AG09319 (cell line): ENCODE measurements around the gene CYP26A1.

Experiments used
- DNase-seq: peaks from one replicate; pipeline ENCODE4 v3.0.0-alpha.2; 2010; ENCODE audit warnings: low read depth; ENCODE audit errors: extremely low read depth
- TF ChIP-seq, protein P1 (sequence below): IDR thresholded peaks from 2 replicates; pipeline ENCODE4 v1.5.1; 2011; ENCODE audit warnings: low read depth, mild to moderate bottlenecking, inconsistent platforms, low read length, moderate library complexity

CYP26A1 gene

GRCh38 chr10:93065675-93066543 lies 7.8 kb upstream of the CYP26A1 start:
- TF ChIP-seq, protein P1, sequence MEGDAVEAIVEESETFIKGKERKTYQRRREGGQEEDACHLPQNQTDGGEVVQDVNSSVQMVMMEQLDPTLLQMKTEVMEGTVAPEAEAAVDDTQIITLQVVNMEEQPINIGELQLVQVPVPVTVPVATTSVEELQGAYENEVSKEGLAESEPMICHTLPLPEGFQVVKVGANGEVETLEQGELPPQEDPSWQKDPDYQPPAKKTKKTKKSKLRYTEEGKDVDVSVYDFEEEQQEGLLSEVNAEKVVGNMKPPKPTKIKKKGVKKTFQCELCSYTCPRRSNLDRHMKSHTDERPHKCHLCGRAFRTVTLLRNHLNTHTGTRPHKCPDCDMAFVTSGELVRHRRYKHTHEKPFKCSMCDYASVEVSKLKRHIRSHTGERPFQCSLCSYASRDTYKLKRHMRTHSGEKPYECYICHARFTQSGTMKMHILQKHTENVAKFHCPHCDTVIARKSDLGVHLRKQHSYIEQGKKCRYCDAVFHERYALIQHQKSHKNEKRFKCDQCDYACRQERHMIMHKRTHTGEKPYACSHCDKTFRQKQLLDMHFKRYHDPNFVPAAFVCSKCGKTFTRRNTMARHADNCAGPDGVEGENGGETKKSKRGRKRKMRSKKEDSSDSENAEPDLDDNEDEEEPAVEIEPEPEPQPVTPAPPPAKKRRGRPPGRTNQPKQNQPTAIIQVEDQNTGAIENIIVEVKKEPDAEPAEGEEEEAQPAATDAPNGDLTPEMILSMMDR, result no peak
- no peak for DNase-seq

DNA sequence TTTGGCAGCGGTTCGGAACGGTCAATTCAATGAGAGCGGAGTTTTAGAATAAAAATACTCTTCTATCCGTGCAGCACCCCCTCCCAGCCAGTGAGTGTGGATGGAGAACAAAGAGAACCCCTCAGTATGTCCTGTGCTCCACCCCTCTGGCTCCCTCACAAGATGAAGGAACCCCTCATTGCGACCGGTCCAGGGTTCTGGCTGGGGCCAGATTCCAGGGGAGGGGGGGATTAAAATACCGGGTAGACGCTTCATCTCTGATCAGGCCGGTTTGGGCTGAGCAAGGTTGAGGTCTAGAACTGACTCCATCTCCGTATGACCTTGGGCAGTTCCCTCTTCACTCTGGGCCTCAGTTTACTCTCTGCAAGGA lies 7.2 kb upstream of the CYP26A1 start:
- TF ChIP-seq, protein P1, result no peak
- no peak for DNase-seq

- TF ChIP-seq, protein P1, result no peak
Measured at GRCh38 chr10:93067443-93068365, 6.0 kb upstream of the CYP26A1 start.

GRCh38 chr10:93068411-93069244 lies 5.1 kb upstream of the CYP26A1 start:
- TF ChIP-seq, protein P1, result no peak; the same call in 1 of the 2 replicates
- DNase-seq, result no peak

More at GRCh38 chr10:93067443-93068365, 6.0 kb upstream of the CYP26A1 start:
- DNase-seq, result no peak

- TF ChIP-seq, protein P1, result no peak
- no peak for DNase-seq
Measured at GRCh38 chr10:93069245-93069561, 4.5 kb upstream of the CYP26A1 start.

GRCh38 chr10:93070378-93071176 lies 3.1 kb upstream of the CYP26A1 start:
- no peak for DNase-seq
- TF ChIP-seq, protein P1, result no peak
